ENCODE results near the gene CRP. TPM values are rescaled to one million over a fixed set of nuclear protein-coding genes. Genes with fewer than 3 reads are reported as not detected.
A peak's percentile ranks its signal among the peaks of the same experiment; 100 is the strongest.

CRP gene
- total RNA-seq, 4 donors from 2014 or later, result 1.4 to 2.1 TPM; not detected in 2

GRCh38 chr1:159752135-159752580, 37.8 kb upstream of the CRP start:
- intact Hi-C loops (cut with DNase I; ENCODE audit: low total_unique reads), result no loop called here
- Histone ChIP-seq H3K27me3 (no peaks in the 10 kb centered on the region), H3K9me3 (no peaks in the 10 kb centered on the region), H3K4me1 (no peaks in the 10 kb centered on the region), H3K27ac (peak overlapping the region; percentile 42 to 57), H3K4me3 (no peak overlapping the region), H3K36me3 (no peaks in the 10 kb centered on the region)
- DNase-seq, result peak; percentile 39 to 76
- no peak for TF ChIP-seq POLR2A (IDR thresholded peaks at IDR 0.05)
- no peak for TF ChIP-seq CTCF (IDR thresholded peaks at IDR 0.05)

DNA sequence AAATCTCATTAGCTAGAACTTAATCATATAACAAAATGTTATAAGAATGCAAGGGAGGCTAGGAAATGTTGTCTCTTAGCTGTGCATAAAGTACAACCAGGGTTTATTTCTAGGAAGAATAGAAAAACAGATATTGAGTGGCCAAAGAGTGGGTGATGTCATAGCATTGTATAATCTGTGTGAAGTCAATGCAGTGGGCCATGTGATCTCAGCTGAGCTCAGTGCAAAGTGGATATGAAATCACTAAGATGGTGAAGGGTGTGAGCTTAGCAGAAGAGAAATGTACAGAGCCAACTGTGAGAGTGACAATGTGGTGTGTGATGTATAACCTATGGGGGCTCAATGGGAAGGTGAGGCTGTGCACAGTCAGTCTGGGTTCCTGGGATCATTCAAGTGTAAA, 36.6 kb upstream of the CRP start:
- intact Hi-C loops (cut with DNase I; ENCODE audit: low total_unique reads), result no loop called here
- Histone ChIP-seq H3K4me1 (no peaks in the 10 kb centered on the region), H3K9me3 (no peaks in the 10 kb centered on the region), H3K27me3 (no peaks in the 10 kb centered on the region), H3K36me3 (no peaks in the 10 kb centered on the region), H3K27ac (no peak overlapping the region), H3K4me3 (no peak overlapping the region)
- TF ChIP-seq CTCF (IDR thresholded peaks at IDR 0.05) (no peak), POLR2A (IDR thresholded peaks at IDR 0.05) (no peak)
- DNase-seq, result no peak

DNA sequence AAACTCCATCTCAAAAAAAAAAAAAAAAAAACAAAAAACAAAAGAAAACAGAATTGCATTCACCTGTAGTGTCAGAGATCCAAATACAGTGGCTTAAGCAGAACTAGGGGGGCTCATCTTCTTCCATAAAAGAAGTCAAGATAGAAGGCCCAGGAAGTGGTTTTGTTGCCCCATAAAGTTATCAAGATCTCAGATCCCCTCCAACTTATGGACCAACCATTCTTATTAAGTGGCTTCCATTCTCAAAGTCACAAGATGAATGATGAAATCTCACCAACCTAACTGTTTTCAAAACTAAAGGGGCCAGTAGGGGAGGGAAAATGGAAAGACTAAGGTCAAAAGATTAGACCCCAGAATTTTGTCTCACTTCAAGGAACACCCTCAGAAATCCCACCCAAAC, 36.2 kb upstream of the CRP start:
- Histone ChIP-seq H3K36me3 (no peaks in the 10 kb centered on the region), H3K27ac (no peak overlapping the region), H3K9me3 (no peaks in the 10 kb centered on the region), H3K27me3 (no peaks in the 10 kb centered on the region), H3K4me1 (no peaks in the 10 kb centered on the region), H3K4me3 (no peak overlapping the region)
- TF ChIP-seq POLR2A (IDR thresholded peaks at IDR 0.05), result no peak
- no peak for TF ChIP-seq CTCF (IDR thresholded peaks at IDR 0.05)
- DNase-seq, result no peak
- intact Hi-C loops (cut with DNase I; ENCODE audit: low total_unique reads), result no loop called here

DNA sequence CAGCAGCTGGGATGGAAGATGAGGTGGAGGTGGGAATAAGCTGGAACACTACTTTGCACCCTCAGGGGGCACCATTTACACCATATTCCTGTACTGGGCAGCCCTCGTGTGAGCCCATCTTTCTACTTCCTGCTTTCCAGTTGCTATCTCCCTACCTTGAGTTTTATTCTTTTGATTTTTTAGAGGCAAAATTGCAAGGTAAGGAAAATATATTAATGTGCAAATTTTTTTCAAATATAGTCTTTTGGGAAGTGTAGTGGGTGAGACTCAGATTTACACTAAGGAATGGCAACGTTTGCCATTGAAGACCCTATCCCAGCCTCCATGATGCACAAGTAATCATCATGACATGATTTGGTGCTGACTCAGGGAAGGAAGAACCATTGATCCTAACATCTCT, 35.2 kb upstream of the CRP start:
- Histone ChIP-seq H3K9me3 (no peaks in the 10 kb centered on the region), H3K4me3 (no peak overlapping the region), H3K27ac (no peak overlapping the region), H3K4me1 (no peaks in the 10 kb centered on the region), H3K27me3 (no peaks in the 10 kb centered on the region), H3K36me3 (no peaks in the 10 kb centered on the region)
- TF ChIP-seq CTCF (IDR thresholded peaks at IDR 0.05) (no peak), POLR2A (IDR thresholded peaks at IDR 0.05) (no peak)
- DNase-seq, result no peak
- intact Hi-C loops (cut with DNase I; ENCODE audit: low total_unique reads), result no loop called here

DNA sequence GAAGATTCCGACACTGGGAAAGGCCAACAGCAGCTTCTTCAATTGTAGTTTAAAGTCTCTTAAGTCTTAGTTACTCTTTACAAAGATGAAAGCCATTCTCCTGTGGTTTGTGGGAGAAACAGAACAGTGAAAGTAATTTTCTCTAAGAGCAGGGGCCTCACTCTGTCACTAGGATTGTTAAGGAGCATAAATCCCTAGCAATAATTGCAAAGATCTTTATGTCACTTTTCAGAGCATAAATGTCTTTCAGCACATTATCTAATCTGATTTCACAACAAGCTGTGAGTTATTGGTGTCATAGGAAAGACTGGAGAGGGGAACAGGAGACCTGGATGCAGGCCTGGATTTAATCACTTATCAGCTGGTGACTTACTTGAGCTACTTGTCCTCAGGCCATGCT, 34.0 kb upstream of the CRP start:
- TF ChIP-seq CTCF (IDR thresholded peaks at IDR 0.05) (no peak), POLR2A (IDR thresholded peaks at IDR 0.05) (no peak)
- DNase-seq, result no peak
- Histone ChIP-seq H3K4me1 (no peaks in the 10 kb centered on the region), H3K4me3 (no peak overlapping the region), H3K27me3 (no peaks in the 10 kb centered on the region), H3K9me3 (no peaks in the 10 kb centered on the region), H3K36me3 (no peaks in the 10 kb centered on the region), H3K27ac (no peak overlapping the region)
- intact Hi-C loops (cut with DNase I; ENCODE audit: low total_unique reads), result no loop called here
